HG02759 (cell line): ENCODE data around the gene INSRR.

Experiments
- ATAC-seq: cut with Tn5 transposase; IDR thresholded peaks from one replicate; pipeline ENCODE4 v1.9.1; 2021; ENCODE audit warnings: mild to moderate bottlenecking, moderate library complexity; ENCODE audit not compliant: unreplicated experiment

The INSRR gene

DNA sequence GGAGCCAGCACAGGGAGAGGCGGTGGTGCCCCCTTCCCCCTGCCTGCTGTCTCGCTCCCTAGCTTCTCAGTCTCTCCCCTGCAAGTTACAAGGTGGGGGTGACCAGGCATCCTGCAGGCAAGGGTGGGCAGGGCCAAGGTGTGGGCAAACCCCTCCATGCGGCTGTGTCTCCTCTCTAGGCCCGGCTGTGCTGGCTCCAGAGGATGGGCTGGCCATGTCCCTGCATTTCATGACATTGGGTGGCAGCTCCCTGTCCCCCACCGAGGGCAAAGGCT, 16.4 kb upstream of the INSRR start:
- ATAC-seq = no peak

DNA sequence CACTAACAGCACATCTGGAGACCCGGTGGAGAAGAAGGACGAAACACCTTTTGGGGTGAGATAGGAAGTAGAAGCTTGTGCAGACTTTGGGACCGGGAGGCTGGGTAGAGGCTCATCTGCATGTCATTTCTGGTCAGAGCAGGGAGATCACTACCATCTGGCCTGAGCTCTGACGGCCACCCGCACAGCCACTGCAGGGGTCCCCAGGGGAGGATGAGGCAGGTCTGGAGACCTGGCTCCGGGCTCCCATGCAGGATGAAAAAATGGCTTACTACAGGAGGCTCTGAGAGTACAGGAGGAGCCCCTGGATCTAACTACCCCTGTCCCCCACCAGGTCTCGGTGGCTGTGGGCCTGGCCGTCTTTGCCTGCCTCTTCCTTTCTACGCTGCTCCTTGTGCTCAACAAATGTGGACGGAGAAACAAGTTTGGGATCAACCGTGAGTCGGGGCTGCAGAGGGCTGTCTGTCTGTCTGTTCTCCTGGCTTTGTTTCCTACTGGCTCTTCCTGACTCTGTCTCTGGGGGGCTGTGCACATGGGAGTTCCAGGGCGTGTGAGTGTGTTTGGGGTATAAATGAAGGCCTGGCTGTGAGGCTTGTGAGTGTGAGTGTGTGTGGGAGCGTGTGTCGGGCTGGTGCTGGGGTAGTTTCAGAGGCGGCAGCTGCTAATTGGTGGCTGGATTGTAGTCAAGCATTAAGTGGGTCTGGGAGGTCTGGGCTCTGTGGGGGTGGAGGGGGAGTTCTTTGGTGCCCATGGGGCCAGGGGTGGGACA, 15.8 kb upstream of the INSRR start:
- ATAC-seq = no peak

- ATAC-seq = no peak
Observed at GRCh38 chr1:156874142-156874541, 15.2 kb upstream of the INSRR start.

DNA sequence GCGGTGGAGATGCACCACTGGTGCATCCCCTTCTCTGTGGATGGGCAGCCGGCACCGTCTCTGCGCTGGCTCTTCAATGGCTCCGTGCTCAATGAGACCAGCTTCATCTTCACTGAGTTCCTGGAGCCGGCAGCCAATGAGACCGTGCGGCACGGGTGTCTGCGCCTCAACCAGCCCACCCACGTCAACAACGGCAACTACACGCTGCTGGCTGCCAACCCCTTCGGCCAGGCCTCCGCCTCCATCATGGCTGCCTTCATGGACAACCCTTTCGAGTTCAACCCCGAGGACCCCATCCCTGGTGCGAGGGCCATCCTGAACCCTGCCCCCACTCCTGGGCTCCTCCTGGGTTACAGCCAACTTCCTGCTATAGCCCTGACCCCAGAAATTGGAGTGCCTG, 14.7 kb upstream of the INSRR start:
- ATAC-seq = no peak

DNA sequence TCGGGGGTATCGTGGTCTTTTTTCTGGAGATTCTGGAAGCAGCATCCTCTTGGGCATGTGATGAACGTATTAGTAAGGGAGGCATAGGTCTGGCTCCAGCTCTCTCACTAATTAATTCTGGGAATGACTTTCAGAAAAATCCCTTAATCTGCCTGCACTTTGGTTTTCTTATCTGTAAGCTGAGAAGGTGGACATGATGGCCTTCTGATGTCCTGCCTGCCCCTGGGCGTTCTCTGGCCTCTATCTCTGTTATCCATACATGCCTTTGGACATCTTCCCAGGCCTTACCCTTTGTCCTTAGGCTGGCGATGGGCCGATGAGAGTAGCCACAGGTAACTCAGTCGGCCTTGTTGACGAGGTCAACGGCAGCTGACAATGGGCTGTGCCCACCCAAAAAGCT, 10.5 kb upstream of the INSRR start:
- no peak for ATAC-seq

DNA sequence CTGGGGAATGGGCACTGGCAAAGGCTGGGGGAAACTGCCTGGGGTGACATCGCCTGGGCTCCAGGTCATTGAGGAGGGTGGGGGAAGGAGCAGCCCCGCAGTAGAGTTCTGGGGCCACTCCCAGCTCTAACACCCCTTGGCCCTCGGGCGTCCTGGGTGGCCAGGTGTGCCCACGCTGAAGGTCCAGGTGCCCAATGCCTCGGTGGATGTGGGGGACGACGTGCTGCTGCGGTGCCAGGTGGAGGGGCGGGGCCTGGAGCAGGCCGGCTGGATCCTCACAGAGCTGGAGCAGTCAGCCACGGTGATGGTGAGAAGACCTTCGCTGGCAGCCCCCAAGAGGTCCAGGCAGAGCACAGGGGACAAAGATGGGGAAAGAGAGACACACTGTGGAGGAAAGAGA, 9.4 kb upstream of the INSRR start:
- ATAC-seq = no peak

- ATAC-seq = no peak
Observed at GRCh38 chr1:156866249-156866909, 7.5 kb upstream of the INSRR start.

DNA sequence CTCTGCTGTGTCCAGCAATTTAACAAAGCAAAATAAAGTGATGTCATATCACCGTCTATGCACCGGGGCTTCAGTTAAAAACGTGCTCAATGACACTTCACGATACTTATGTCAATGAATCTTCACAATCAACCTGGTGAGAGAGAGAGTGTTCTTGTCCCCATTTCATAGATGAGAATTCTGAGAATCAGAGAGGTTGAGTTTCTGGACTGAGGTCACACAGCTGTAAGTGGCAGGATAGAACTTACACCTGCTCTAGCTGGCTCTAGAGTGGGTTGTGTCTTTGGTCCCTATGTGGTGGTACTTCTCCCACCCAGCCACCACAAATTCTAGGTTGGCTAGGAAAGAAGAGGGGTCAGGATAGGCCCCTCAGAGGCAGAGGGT, 6.9 kb upstream of the INSRR start:
- ATAC-seq = no peak

GRCh38 chr1:156865258-156865657, 6.3 kb upstream of the INSRR start:
- no peak for ATAC-seq

GRCh38 chr1:156864796-156865195, 5.9 kb upstream of the INSRR start:
- no peak for ATAC-seq

DNA sequence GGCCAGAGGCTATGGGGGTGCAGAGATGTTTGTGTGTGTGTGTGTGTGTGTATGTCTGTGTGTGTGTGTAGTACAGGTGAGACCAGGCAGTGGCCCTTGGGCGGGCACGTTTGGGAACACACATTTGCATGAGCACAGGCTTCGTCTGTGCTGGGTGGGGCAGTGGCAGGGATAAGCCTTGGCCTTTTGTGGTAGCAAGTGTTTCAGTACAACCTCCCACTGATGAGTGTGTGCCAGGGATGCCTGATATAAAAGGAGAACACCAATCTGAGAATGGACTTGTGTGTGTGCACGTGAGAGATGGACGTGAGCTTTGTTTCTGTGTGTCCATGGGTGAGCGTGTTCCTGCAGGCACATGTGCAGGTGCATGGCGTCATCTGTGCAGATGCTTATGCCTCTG, 4.7 kb upstream of the INSRR start:
- ATAC-seq = no peak

DNA sequence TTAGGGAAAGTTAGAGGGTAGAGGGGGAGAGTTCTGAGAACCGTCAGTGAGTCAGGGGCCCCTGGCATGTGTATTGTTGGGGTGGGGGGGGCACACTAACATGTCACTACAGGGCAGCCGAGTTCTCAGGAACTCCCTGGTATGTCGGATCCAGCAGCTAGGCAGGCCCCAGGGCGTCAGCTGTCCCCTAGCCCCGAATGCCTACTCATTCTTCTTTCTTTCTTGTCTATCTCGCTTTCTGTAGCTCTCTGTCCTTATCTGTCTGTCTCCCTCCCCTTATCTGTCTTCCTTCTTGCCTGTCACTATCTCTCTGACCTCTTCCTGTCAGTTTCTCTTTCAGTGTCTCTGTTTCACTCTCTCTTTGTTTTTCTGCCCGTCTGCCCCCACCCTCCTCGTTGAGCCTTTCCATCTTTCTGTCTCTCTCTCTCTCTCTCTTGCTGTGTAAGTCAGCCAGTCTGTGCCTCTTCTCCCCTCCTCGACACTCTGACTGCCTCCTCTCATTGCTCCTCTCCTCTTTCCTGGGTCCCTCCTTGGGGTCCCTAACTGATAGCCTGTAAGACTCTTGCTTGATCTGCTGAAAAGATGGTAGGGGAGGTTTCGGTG, 4.2 kb upstream of the INSRR start:
- ATAC-seq = no peak

GRCh38 chr1:156862584-156862983, 3.7 kb upstream of the INSRR start:
- ATAC-seq = no peak

DNA sequence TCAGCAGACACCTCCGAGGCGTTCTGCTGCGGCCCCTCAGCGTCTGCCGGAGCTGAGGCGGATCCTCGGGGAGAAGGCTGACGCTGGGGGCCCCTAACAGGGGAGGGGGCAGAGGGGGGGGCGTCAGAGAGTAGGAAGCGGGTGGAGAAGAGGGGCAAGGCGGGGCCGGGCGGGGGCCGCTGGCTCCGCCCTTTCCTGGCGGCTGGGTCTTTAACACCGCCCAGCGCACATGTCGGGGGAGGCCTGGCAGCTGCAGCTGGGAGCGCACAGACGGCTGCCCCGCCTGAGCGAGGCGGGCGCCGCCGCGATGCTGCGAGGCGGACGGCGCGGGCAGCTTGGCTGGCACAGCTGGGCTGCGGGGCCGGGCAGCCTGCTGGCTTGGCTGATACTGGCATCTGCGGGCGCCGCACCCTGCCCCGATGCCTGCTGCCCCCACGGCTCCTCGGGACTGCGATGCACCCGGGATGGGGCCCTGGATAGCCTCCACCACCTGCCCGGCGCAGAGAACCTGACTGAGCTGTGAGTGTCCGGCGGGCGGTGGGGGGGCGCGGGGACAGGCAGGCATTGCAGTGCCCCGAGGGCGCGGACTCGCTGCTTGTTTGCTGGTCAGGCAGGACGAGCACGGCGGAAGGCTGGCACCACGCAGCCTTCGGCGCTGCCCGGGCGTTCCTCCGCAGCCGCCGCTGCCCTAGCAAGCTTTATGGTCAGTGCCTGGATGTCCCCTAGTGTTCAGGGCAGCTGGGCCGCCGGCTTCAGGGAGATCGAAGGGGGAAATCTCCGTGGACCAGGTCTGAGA, 1.9 kb upstream of the INSRR start, which contains the start of gene NTRK1:
TSS of gene NTRK1 (plus strand) at position 238 of the 796 bp plus-strand sequence. CDS start at position 308, 70 bp downstream.
- ATAC-seq = no peak

DNA sequence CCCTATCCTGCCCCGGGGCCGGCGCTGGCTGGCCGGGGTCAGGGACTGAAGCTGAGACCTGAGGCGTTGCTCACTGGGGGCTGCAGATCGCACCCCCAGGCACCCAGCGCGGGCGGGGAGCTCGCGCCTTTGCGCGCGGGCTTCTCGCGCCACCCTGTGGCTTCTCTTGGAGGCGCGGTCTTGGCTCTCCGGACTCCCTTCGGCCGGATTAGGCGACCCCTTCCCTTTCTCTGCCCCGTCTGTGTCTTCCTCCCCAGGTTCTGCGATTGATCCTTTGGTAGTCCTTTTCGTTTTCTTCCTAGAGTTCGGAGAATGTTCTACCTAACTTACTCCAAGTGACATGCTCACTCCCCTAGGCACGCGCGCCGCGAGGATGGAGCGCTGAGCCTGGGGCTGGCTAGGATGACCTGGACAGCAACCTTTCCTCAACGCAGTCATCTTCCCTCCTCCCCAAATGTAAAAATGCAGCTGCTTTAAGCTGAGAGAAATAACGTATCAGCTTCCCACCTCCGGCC, 1.3 kb upstream of the INSRR start:
- no peak for ATAC-seq

DNA sequence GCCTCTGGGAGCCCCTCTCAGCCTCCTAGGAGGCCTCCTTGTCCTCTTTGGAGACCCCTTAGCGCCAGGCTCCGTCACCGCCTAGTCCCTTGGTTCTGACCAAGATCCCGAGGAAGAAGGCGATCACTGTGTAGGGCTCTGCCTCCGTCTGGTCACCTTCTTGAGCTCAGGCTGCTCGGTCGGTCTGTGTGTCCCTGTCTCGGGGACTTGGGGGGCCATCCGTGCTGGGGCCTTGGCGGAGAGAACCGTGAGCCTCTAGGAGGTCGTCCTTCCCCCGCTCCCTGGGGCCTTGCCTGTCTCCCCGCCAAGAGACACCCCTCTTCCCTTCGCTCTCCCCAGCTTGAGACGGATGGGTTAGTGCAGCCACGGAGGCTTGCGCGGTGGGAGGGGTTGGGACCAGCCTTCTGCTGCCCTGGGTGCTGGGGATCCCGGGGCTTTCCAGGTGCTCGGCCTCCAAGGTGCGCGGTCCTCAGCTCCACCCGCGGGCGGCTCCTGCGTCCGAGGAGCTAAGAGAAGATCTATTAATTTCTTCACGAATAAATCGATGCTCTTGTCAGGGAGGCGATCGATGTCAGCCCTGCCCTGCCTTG, 701 bp upstream of the INSRR start:
- ATAC-seq = no peak

DNA sequence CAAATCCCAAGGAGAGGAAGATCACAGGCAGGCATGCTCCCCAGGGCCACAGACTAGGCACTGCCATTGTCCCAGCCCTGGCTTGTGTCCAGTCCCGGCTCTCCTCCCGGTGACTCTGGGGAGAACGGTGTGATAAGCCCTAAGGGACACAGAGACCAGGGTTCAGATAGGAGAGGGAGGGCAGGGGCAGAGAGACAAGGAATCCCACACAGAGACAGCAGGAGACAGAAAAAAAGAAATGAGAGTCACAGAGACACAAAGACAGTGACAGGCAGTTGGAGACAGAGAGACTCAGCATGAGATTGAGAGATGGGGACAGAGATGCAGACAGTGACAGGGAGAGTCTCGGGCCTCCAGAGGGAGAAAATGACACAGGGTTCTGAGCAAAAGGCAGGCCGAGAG, 361 bp downstream of the INSRR start:
- ATAC-seq = no peak

DNA sequence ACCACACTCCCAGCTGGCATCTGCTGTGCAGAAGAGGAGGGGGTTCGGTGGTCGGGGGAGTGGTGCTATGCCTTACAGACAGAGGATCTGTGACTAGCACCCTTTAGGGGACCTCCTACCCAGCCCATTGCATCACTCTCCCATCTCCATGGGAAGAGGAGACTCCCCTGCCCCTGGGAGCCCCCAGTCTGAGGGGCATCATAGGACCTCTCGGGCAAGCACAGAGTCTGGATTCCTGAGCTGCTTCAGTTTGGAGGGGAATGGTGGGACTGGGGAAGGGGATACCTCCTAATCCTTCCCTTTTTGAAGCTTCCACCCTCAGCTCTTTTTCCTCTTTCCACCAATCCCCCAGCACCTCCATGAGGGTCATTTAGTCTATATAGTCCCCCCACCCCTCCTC, 1.4 kb downstream of the INSRR start:
- no peak for ATAC-seq

DNA sequence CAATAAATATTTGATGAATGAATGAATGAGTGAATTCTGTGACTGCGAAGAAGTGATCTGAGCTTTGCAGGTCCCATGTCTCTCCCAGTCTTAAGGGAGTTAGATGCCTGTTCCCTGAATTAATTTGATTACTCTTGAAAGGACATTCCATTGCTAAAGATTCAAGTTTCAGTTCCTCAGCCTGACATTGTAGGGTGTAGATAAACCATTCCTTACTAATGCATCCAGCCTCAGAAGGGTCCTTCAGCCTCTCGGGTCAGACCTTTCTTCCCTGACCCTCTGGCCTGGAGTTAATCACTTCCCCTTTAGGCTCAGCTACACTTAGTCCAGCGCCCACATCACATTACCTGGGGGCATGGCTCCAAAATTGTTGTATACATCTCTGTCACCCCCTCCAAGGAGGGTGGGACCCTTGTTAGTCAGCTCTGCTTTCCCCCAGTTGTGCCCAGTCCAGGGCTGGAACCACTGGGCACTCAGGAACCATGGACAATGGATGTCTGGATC, 2.6 kb downstream of the INSRR start:
- no peak for ATAC-seq

DNA sequence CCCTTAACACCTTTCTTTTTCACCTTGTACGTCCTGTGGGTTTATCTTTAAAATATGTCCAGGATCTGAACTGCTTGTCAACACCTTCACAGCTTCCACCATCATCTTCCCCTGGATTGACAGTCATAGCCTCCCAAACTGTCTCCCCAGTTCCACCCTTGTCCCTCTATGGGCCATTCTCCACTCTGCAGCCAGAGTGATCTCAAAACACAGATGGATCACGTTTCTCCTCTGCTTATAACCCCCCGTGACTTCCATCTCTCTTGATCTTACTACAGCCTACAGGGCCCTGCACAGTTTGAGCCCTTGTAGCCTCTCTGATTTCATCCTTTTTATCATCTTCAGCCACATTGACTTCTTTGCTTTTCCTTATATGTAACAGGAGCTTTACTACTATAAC, 4.3 kb downstream of the INSRR start:
- ATAC-seq = no peak

GRCh38 chr1:156853761-156854160, 5.2 kb downstream of the INSRR start:
- ATAC-seq = no peak
